Sigmoid colon (tissue), 4 donors: ENCODE measurements around the gene F12.

ENCODE experiments used
- POLR2AphosphoS5 ChIP-seq, 4 donors: sonication (generic); formaldehyde crosslinking; IDR thresholded peaks; one replicate each; pipeline ENCODE4 v1.6.1; 2017; ENCODE audit warnings: antibody characterized with exemption in 4 of 4
- TF ChIP-seq, protein P1 (sequence below), 4 experiments: fragments of 450-650 bp in 3 of 4; fragments of 200-600 bp in 1 of 4; IDR thresholded peaks; one replicate each; pipeline ENCODE4 v1.5.1; 2016 to 2019; ENCODE audit warnings: antibody characterized with exemption in 4 of 4, mild to moderate bottlenecking in 3 of 4, moderate library complexity in 2 of 4

DNA sequence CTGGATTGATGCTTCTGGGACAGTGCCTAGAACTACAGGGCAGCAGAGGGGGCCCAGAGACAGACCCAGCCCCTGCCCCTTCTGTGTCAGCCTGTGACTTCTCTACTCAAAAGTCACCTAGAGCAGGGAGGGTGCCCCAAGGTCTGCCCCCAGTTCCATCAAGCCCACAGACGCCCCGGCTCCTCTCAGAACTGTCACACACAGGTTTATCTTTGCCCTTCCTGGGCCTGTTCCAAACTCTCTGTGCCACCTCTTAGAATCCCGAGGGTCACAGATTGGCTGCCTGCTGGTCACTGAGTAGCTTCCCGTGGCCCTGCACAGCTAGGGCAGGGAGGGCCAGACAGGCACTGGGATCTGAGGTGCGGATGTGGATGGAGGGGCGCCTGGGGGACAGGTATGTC, 49.9 kb downstream of the F12 start:
- TF ChIP-seq, protein P1, sequence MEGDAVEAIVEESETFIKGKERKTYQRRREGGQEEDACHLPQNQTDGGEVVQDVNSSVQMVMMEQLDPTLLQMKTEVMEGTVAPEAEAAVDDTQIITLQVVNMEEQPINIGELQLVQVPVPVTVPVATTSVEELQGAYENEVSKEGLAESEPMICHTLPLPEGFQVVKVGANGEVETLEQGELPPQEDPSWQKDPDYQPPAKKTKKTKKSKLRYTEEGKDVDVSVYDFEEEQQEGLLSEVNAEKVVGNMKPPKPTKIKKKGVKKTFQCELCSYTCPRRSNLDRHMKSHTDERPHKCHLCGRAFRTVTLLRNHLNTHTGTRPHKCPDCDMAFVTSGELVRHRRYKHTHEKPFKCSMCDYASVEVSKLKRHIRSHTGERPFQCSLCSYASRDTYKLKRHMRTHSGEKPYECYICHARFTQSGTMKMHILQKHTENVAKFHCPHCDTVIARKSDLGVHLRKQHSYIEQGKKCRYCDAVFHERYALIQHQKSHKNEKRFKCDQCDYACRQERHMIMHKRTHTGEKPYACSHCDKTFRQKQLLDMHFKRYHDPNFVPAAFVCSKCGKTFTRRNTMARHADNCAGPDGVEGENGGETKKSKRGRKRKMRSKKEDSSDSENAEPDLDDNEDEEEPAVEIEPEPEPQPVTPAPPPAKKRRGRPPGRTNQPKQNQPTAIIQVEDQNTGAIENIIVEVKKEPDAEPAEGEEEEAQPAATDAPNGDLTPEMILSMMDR (IDR thresholded peaks at IDR 0.05): no peak
- TF ChIP-seq POLR2AphosphoS5 (IDR thresholded peaks at IDR 0.05): no peak
